HepG2 (cell line): ENCODE data around the gene MLLT10.

ENCODE experiments used
- NFIC ChIP-seq: IDR thresholded peaks from 2 replicates; pipeline ENCODE4 v1.6.1; 2012; ENCODE audit warnings: mild to moderate bottlenecking, low read length, inconsistent platforms
- POLR2A ChIP-seq, 2 experiments: IDR thresholded peaks; 2 replicates each; pipeline ENCODE4 v1.6.1; 2011; ENCODE audit warnings: low read depth in 2 of 2, low read length in 2 of 2, mild to moderate bottlenecking in 1 of 2, moderate library complexity in 1 of 2; ENCODE audit not compliant: insufficient read depth in 1 of 2
- SP140L ChIP-seq: sonication (generic); formaldehyde crosslinking; IDR thresholded peaks from 2 replicates; pipeline ENCODE4 v1.4.0; 2020; ENCODE audit warnings: missing genetic modification reagents, borderline replicate concordance
- TF ChIP-seq, protein P1 (sequence below): sonication (generic); formaldehyde crosslinking; IDR thresholded peaks from 2 replicates; pipeline ENCODE4 v1.5.0; 2020; ENCODE audit warnings: missing genetic modification reagents
- TF ChIP-seq, protein P2 (sequence below): sonication (generic); formaldehyde crosslinking; IDR thresholded peaks from 2 replicates; pipeline ENCODE4 v1.4.0; 2020; ENCODE audit warnings: missing genetic modification reagents

DNA sequence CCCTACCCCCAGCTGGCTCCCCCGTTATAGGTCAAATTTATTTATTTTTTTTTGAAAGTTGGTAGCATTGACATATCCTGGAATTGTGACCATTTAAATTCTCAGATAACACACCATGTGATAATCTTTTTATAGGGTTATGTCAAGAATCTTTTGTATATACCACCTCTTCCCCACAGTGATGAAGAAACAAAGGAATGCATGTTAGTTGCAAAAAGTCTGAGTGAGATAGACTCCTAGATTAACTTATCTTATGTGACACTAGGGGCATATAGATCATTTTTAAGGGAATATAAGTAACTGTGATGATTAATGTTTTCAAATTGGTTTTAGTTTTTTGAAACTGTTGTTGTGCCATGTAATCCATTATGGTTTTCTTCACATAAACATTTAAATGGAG, 68.3 kb downstream of the MLLT10 start:
- TF ChIP-seq, protein P1, sequence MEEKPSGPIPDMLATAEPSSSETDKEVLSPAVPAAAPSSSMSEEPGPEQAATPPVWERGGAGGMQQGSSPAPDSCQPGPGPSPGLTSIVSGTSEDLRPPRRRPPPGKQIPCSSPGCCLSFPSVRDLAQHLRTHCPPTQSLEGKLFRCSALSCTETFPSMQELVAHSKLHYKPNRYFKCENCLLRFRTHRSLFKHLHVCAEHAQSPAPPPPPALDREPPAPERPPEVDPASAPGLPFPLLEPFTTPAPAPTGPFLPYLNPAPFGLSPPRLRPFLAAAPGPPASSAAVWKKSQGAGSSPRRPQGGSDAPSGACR: no peak
- TF ChIP-seq POLR2A (IDR thresholded peaks at IDR 0.05; ENCODE audit: insufficient read depth in 1 of 2, low read depth in 2 of 2, low read length in 2 of 2): no peak
- TF ChIP-seq, protein P2, sequence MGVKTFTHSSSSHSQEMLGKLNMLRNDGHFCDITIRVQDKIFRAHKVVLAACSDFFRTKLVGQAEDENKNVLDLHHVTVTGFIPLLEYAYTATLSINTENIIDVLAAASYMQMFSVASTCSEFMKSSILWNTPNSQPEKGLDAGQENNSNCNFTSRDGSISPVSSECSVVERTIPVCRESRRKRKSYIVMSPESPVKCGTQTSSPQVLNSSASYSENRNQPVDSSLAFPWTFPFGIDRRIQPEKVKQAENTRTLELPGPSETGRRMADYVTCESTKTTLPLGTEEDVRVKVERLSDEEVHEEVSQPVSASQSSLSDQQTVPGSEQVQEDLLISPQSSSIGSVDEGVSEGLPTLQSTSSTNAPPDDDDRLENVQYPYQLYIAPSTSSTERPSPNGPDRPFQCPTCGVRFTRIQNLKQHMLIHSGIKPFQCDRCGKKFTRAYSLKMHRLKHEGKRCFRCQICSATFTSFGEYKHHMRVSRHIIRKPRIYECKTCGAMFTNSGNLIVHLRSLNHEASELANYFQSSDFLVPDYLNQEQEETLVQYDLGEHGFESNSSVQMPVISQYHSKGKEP: no peak
- TF ChIP-seq NFIC: no peak
- no peak for TF ChIP-seq SP140L (CRISPR knock-in tag)
